ENCODE results near the gene ASXL2.

Gene ASXL2

DNA sequence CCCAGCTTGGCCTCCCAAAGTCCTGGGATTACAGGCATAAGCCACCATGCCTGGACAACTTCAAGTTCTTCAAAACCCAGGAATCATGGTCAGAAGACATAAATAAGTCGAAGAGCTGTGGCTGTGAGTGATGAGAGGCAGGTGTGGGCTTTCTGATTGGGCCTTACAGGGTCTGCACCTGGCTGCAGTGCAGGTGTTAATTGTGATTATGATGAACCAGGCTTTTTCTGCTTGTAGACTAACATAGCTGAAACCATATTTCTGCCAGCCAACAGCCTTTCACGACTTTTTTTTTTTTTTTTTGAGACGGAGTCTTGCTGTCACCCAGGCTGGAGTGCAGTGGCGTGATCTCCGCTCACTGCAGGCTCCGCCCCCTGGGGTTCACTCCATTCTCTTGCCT, 190.1 kb downstream of the ASXL2 start:
- no peak for DNase-seq (ENCODE audit: low read depth)

DNA sequence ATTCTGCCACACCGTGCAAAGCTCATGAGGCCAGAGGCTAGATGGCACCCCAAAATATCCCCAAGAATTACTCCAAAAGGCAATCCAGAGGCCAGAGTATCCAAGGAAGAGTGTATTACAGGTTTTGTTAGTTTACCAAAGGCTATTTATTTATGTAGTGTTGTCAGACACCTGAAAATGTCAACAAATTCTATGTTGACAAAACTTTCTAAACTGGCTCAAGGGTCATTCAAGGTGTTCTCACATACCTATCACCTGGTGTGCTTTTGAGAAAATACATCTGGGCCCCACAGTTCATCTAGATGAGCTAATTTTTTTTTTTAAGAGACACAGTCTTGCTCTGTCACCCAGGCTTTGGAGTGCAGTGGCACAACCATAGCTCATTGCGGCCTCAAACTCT, 192.5 kb downstream of the ASXL2 start:
- no peak for DNase-seq (ENCODE audit: low read depth)

DNA sequence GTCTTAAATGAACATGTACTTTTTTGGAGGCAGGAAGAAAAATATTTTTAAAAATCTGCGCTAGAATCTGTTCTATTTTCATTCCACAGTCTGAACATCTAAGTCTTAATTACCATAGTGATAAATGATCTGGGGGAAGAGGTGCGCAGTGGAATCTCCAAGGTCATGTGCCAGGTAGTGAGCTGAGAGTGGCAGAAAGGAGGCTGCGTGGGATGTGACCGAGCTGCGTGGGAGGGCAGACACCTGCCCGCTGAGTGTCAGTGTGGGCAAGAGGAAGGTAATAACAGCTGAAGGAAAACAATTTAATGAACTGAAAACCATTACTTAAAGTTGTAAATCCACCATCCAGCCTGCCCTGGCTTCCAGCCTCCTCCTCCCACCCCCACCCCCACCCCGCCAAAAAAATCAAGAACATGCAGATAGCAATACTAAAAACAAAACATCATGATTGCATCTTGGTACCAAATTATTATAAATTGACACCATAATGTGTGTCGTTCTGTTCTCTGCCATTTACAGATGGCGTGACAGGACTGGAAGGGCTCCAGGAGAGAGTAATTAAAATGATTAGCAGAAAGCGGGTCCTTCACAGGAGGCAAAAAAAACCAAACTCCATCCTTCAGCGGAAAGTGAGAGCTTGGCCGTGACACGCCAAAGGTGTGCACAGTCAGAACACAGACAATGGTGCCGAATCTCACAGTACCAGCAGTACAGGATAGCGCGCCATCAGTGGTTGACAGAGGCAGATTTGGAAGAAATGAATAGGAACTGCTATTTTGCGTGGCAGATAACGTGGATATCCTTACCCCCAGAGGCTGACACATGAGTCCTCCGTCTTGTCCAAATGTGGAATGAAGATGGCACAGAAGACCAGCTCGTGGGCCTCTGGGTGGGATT, 193.5 kb downstream of the ASXL2 start:
- no peak for DNase-seq (ENCODE audit: low read depth)
